ENCODE data around the gene MRPL41.
"Not testable (repeated sequence)": the region's sequence is repeated elsewhere in the genome, so short reads cannot be mapped to it uniquely, and the experiment has no call there.

The MRPL41 gene

GRCh38 chr9:137588311-137588710 lies 36.6 kb downstream of the MRPL41 start:
- DNase-seq, result no peak

- DNase-seq, result no peak
Observed at GRCh38 chr9:137588891-137589290, 37.2 kb downstream of the MRPL41 start.

- peak in 1 of 2 experiments; percentile 21 for DNase-seq
Observed at GRCh38 chr9:137589441-137590122, 37.9 kb downstream of the MRPL41 start.

- no peak for DNase-seq
Observed at GRCh38 chr9:137590123-137590468, 38.4 kb downstream of the MRPL41 start.

GRCh38 chr9:137590469-137591383 lies 39.0 kb downstream of the MRPL41 start, which contains the start of gene ZMYND19:
ZMYND19 (minus strand) TSS chr9:137590512; CDS start chr9:137590263, 249 bp downstream.
- peak; percentile 68 to 77 for DNase-seq

- peak; percentile 30 to 41 for DNase-seq
Observed at GRCh38 chr9:137592767-137593166, 41.1 kb downstream of the MRPL41 start.

GRCh38 chr9:137593176-137593575 lies 41.5 kb downstream of the MRPL41 start:
- no peak for DNase-seq

GRCh38 chr9:137596577-137596976 lies 44.9 kb downstream of the MRPL41 start:
- not testable (repeated sequence) for DNase-seq

- no peak for DNase-seq
Observed at GRCh38 chr9:137598943-137599342, 47.3 kb downstream of the MRPL41 start.
